Midbrain (tissue), 1 donor: Measurements from ENCODE around the gene EVI5L.
"Not testable (repeated sequence)": the region's sequence is repeated elsewhere in the genome, so short reads cannot be mapped to it uniquely, and the experiment has no call there.

ENCODE experiments used
- DNase-seq: peaks from one replicate; lab custom pipeline; 2025; lab: John Stamatoyannopoulos, UW

EVI5L gene

GRCh38 chr19:7872306-7873204, 42.5 kb downstream of the EVI5L start:
- DNase-seq = no peak

GRCh38 chr19:7873304-7874075, 43.5 kb downstream of the EVI5L start:
- no peak for DNase-seq

GRCh38 chr19:7874076-7874896, 44.3 kb downstream of the EVI5L start, which contains the start of gene PRR36:
PRR36 (minus strand) TSS chr19:7874390; CDS start chr19:7873689, 701 bp downstream.
- DNase-seq = peak; percentile 32

GRCh38 chr19:7874897-7875273, 44.9 kb downstream of the EVI5L start:
- no peak for DNase-seq

GRCh38 chr19:7877249-7877836, 47.3 kb downstream of the EVI5L start:
- DNase-seq = no peak

- no peak for DNase-seq
Observed at GRCh38 chr19:7879111-7879807, 49.2 kb downstream of the EVI5L start.

- DNase-seq = no peak
Observed at GRCh38 chr19:7879836-7880235, 49.8 kb downstream of the EVI5L start.

GRCh38 chr19:7881910-7882309, 51.9 kb downstream of the EVI5L start:
- no peak for DNase-seq

- DNase-seq = no peak
Observed at GRCh38 chr19:7883105-7883504, 53.1 kb downstream of the EVI5L start.

GRCh38 chr19:7883796-7884570, 54.0 kb downstream of the EVI5L start:
- DNase-seq = no peak

GRCh38 chr19:7885818-7886217, 55.8 kb downstream of the EVI5L start:
- no peak for DNase-seq

GRCh38 chr19:7887408-7888144, 57.6 kb downstream of the EVI5L start:
- no peak for DNase-seq

GRCh38 chr19:7888145-7888825, 58.3 kb downstream of the EVI5L start, which contains the start of gene LRRC8E:
LRRC8E (plus strand) TSS chr19:7888510; CDS start chr19:7895604, 7,094 bp downstream.
- no peak for DNase-seq

GRCh38 chr19:7888826-7889217, 58.8 kb downstream of the EVI5L start:
- no peak for DNase-seq

- not testable (repeated sequence) for DNase-seq
Observed at GRCh38 chr19:7893362-7894101, 63.5 kb downstream of the EVI5L start.

GRCh38 chr19:7894612-7895309, 64.7 kb downstream of the EVI5L start:
- DNase-seq = no peak

GRCh38 chr19:7895565-7895964, 65.5 kb downstream of the EVI5L start:
- DNase-seq = no peak

- no peak for DNase-seq
Observed at GRCh38 chr19:7897292-7897691, 67.3 kb downstream of the EVI5L start.
